ENCODE results near the gene N4BP2L2. TPM values are rescaled to one million over a fixed set of nuclear protein-coding genes. Genes with fewer than 3 reads are reported as not detected.

Gene N4BP2L2
- total RNA-seq, 1 donor from 2014 or later, result 125 TPM

DNA sequence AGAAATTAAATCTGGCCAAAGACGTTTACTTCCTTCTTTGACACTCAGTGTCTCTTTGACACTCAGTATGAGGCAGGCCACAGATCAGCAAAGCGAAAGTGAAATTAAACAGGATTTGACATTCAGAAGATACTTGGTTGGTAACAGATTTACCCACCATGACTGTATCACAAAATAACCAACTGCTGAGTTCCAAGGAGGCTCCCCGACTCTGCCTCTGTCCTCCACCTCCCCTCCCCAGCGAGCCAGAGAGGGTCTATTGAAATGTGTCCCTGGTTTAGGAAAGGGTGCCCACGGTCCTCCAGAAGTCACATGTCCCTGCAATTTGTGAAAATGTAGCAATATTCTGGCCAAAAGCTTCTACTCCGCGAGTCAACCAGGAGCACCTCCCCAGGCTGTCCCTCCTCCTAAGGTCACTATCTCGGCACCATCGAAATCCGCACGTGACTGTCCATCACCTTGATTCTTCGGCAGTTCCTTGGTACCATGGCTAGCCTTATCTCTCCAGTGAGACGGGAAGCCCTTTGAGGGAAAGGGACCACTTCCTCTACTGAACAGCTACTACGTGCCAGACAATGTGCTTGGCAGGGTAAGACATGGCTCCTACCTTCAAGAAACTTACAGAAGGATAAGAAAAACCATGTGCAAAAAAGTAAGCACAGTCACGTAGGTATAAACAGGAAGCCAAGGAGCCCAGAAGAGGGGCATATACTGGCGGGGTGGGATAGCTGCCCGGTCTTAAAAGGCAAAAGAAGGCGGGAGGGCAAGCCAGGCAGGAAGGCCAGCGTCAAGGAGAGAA is 112.2 kb downstream of the N4BP2L2 start:
- DNase-seq (ENCODE audit: low spot score), result no peak

DNA sequence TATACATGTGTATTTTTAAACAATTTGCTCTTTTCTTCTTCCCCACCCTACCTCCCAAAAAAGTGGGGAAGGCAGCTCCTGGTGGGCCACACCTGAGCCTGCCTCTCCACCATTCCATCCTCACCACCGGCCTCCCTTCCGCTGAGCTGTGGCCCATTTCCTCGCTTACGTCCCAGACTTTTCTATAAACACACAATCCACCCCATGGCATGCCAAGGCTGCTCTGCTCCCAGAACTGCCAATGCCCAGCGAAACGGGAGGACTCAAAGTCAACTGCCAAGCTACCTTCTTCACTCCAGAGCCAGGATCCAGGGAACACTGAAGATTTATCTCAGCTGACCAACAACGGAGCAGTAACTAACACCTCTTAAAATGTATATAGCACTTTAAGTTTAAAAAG is 113.4 kb downstream of the N4BP2L2 start:
- DNase-seq (ENCODE audit: low spot score), result no peak

DNA sequence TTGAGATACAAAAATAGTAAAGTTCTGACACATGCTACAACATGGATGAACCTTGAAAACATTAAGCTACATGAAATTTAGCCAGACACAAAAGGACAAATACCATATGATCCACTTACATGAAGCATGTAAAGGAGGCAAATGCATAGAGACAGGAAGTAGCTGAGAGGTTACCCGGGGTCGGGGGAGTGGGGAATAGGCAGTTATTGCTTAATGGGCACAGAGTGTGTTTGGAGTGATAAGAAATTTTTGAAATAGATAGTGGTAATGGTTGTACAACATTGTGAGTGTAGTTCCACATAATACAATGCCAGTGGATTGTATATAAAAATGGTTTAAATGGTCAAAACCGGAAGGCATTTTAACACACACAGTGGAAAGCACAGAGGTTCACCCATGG is 115.0 kb downstream of the N4BP2L2 start:
- no peak for DNase-seq (ENCODE audit: low spot score)

DNA sequence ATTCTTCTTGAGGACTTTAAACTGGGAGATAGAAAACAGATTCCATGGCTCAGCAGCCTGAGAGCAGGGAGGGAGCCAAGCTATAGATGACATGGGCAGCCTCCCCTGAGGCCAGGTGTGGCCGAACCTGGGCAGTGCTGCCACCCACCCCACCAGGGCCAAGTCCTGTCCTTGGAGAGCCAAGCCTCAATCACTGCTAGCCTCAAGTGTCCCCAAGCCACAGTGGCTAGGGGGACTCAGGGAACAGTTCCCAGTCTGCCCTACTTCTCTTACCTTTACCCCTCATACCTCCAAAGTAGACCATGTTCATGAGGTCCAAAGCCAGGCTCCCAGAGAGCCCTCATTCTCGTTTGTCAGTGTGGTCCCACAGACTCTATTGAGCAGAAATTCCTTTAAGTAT is 118.7 kb downstream of the N4BP2L2 start:
- DNase-seq (ENCODE audit: low spot score), result no peak

DNA sequence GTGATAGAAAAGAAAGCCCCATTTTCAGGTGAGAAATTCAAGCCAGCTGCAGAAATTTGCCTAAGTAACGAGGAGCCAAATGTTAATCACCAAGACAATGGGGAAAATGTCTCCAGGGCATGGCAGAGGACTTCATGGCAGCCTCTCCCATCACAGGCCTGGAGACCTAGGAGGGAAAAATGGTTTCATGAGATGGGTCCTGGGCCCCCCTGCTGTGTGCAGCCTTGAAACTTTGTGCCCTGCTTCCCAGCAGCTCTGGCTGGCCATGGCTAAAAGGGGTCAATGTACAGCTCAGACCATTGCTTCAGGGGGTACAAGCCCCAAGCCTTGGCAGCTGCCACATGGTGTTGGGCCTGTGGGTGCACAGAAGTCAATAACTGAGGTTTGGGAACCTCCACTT is 120.6 kb downstream of the N4BP2L2 start:
- no peak for DNase-seq (ENCODE audit: low spot score)

DNA sequence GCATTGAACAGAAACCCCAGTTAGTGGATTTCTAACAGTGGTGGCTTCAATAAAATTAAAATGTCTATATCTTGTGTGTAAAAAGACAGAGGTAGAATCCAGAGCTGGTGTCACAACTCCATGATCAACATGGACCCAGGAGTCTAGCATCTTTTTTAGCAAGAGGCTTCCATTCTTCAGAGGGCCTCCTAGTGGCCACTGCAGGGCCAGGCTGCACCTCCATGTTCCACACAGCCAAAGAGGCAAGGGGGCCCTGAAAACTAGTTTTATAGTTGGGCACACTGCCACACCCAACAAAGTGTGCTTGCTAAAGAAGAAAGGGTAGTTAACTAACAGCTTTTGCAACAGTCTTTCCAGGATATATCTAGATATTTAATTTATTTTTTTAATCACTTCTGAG is 123.6 kb downstream of the N4BP2L2 start:
- no peak for DNase-seq (ENCODE audit: low spot score)

DNA sequence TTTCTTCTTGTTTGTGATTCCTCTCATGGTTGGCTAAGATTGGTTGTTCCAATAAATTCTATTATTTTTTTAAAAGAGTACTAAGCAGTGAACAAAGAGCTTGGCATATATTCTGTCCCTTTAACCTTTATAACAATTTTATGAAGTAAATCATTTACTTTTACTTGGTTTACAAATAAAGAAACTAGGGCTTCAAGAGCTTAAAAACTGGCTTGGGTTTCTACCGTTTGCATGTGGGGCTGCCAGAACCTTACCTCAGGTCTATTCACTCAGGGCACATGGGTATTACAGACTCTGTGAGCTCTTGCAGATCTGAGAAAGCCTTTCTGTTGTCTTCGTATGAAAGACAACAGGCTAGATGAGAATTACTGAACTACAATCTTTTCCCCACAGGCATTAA is 124.0 kb downstream of the N4BP2L2 start:
- DNase-seq (ENCODE audit: low spot score), result no peak

DNA sequence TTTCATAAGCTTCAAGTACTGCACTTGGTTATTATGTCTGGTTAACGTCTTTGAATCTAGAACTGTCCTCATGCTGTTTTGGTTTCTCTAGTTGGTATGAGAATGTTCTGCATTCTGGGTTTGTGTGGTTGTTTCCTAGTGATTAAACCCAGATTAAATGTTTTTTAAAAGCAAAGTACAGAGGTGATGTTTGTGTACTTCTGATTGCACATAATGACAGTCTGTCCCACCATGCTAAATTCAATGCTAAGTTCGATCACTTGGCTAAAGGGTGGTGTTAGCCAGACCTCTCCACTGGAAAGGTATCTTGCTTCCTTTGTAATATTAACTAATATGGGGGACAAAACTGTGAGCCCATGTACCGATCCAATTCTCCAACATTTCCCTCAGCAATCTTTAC is 125.3 kb downstream of the N4BP2L2 start:
- DNase-seq (ENCODE audit: low spot score), result no peak

DNA sequence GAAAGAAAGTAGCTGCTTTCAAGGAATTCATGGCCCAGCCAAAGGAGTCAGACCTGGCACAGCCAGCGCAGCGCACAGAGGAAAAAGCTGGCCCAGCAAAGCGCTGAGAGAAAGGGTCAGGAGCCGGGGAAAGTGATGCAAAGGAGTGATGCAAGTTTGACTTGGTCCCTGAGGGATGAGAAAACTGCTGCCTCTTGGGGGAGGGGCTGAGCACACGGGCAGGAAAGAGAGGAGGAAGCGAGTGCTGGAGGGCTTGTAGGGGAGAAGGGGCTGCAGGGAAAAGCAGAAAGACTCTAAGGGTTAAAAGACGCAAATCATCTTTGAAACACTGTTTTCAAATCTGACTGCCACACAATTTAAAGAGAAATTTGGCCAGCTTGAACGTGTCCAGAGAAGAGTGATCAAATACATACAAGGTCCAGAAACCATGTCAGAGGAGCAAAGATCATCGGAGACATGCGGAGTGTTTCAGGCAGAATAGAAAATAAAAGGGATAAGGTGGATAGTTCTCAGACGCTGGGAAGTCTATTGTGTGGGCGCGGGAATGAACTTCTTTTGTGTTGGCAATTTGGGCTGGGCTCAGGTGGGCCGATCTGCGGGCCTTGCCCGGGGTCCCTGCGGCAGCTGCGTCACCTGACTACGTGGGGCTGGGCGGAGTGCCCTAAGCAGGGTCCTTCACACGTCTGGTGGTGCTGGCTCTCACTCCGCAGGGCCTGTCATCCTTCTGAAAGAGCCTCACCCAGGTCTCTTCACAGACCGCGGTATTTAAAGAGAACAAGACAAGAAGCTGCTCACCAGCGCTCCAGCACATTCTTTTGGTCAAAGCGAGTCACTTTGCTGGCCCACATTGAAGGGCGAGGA is 128.8 kb downstream of the N4BP2L2 start:
- no peak for DNase-seq (ENCODE audit: low spot score)

DNA sequence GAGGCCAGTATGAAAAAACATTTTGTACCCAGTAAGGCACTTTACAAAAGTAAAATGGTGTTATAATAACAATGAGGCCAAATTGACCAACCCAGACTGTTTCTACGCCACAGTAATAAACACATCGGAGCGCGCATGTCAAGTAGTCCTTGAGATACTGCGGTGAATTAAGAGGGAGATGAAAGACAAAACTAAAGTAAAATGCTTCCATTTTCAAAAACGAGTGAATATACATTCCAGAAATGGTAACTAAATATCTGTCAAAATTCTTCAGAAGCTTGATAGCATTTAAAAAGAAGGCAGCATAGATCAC is 129.6 kb downstream of the N4BP2L2 start:
- DNase-seq (ENCODE audit: low spot score), result no peak

DNA sequence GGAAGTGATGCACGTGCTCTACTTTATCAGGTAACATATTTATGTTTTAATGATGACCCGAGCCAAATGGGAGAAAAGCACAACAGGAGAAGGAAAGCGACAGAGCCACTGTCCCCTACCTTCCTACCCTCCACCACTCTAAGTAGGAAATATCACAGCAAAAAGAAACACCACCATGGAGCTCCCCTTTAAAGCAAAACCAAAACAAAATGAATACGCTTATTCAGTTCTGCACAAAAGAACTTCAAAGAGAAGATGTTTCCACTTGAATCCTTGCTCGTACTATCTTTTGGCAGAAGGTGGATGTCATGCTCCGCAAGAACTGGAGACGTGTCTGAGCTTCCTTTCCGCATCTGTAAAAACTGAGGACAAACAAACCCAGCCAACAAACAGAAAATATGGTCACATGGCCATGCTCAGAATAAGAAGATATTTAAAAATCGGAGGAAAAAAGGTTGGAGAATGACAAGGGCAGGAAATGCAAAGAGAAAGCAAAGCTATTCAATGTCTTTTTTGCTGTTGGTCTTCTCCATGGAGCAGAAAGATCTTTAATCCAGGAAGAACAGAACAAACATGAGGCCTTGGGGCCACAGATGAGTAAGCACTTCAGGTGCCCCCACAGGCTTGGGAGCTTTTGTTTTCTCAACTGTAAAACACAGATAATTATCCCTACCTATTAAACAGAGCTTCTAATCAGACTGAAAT is 130.1 kb downstream of the N4BP2L2 start:
- DNase-seq (ENCODE audit: low spot score), result no peak

DNA sequence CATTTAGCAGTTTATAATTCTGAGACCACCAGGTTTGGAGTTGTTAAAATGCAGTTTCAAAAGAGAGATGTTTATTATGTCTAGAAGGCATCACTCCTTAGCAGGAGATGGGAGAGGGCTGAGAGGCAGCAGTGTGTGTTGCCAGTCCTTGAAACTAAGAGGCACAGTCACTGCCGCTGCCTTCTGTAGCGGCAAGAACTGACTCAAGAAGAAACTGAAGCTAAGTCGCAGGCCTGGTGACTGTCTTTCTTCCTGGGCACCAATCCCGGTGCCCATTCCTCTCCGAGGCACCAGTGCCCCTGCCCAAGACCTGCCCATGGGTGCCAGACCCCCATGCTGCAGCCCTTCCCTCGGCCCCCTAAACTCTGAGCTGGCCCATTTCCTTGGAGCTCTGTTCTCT is 130.7 kb downstream of the N4BP2L2 start:
- DNase-seq (ENCODE audit: low spot score), result no peak

DNA sequence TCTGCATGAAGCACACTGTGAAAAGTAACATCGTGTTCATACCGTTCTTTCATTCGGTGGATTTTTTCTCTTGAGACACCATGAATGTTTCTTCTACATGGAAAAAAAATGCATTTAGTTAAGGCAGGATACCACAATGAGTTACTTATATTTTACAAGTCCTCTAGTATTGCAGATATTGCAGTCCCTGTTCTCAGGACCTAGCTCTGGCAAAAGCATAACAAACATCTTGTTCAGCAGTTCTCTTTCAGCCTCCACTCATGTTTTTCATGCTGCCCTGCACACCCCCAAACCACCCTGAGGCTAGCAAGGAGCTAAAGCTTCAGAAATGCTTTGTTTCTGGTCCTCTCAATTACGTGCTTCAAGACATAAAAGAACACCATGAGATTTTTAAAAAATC is 135.5 kb downstream of the N4BP2L2 start:
- no peak for DNase-seq (ENCODE audit: low spot score)

DNA sequence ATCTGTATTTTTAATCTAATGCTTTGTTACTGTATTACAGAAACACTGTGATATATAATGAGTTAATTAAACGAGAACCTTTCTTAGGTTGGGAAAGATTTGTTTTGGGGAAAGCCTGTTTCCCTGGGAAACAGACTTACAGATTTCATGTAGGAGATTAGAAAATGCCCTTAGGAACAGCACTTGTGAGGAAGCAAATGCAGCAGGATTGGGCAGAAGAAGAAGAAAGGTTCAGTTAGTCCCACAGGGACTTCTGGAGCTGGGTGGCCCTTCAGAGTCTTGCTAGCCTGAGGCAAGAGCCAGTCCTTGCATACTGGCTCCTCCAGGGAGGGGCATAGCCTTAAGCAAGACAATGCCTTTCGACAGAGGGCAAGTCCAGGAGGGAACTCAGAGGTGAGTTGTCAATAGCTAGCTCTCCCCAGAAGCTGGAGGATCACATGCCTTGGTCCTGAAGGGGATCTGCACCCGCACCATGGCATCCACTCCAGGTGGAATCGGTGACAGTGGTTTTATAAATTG is 147.4 kb downstream of the N4BP2L2 start:
- DNase-seq (ENCODE audit: low spot score), result no peak

DNA sequence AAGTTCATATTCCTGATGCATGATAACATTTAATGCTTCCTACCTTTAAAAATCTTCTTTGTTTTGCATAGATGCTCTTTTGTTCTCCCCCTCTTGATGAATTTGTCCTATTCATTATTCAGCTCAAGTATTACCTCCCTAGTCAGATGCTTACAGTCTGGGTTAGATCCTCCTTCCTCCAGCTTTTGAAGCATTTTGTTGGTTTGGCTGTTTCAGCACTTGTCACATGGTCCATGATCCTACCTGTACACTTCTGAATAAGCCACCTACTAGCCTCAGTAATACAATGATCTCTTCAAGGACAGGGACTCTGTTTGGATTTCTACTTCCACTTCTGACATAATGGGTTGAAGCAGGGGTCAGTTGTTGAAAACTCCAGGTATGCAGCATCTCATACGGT is 148.1 kb downstream of the N4BP2L2 start:
- DNase-seq (ENCODE audit: low spot score), result no peak

DNA sequence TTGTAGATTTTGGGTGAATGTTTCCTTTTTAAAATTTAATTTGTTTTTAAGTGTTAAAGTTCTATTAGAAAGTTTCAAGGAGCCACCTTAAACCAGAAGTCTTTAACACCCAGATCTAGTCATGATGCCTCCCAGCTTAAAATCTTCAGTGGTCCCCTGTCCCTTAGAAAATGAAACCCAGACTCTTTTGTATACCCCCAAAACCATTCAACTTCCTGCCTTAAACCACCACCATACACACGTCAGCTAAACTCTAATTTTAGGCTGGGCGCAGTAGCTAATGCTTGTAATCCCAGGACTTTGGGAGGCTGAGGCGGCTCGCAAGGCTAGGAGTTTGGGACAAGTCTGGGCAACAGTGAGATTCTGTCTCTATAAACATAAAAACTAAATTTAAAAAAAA is 148.5 kb downstream of the N4BP2L2 start:
- no peak for DNase-seq (ENCODE audit: low spot score)

DNA sequence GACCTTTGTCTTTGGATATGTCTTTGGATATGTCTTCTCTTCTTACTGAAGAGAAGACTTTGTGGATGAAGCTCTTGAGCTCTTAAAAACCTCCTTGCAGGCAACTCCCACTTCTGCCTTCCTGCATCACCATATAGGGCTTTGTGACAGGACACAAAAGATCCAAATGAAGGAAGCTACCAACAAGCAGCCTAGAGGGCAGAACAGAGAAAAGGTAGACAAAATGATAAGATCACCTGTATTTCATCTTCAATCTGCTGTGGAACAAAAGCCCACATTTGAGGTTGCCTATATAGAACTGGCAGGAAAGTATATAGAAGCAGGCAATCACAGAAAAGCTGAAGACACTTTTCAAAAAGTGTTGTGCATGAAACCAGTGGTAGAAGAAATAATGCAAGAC is 153.2 kb downstream of the N4BP2L2 start:
- DNase-seq (ENCODE audit: low spot score), result no peak

DNA sequence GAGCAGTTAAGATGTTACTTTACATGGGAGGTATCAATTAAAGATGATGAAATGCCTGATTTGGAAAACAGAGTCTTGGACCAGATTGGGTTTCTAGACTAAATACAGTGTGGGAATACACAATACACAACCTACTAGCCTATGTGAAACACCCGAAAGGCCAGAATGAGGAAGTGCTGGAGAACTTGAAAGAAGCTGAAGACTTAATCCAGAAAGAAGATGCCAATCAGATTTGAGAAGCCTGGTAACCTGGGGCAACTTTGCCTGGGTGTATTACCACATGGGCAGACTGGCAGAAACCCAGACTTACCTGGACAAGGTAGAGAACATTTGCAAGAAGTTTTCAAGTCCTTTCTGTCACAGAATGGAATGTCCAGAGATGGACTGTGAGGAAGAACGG is 153.9 kb downstream of the N4BP2L2 start:
- DNase-seq (ENCODE audit: low spot score), result no peak

DNA sequence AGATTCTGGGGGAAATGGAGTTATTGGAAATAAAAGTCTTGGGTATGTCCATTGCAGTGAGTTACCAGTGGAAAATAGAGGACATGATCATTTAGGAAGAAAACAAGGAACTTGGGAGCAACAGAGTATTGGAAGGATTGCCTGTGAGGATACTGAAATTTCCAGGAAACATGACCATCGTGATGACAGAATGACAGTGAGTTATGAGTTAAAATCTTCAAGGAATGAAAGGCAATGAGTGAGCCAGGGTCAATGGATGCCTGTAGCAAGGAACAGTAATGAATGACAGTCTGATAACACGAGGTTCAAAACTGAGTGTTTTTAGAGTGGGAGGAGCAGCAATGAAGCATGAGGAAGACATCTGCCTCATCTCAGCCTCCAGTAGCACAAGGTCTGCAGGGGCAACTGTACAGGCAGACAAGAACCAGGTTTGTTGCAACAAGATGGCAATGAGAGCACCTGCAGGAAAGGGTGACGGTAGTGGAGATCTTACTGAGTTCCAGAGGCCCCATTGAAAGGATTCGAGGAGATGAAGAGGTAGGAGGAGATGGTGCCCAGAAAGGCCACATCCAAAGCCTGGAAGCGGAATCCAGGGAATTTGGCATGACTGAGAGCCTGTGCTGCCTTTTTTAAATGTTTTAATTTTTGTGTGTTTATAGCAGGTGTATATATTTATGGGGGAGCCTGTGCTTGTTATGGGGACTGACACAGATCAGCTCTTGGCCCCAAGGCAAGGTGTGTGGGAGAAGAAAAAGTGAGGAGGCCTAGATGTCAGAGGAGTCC is 154.6 kb downstream of the N4BP2L2 start:
- DNase-seq (ENCODE audit: low spot score), result no peak

All from mucosa of gallbladder (tissue), 1 donor.